HG02798 (cell line): ENCODE measurements around the gene AMELX.

ENCODE experiments used
- ATAC-seq: cut with Tn5 transposase; IDR thresholded peaks from one replicate; pipeline ENCODE4 v1.9.1; 2021; ENCODE audit warnings: mild to moderate bottlenecking; ENCODE audit not compliant: unreplicated experiment, poor library complexity

AMELX gene

DNA sequence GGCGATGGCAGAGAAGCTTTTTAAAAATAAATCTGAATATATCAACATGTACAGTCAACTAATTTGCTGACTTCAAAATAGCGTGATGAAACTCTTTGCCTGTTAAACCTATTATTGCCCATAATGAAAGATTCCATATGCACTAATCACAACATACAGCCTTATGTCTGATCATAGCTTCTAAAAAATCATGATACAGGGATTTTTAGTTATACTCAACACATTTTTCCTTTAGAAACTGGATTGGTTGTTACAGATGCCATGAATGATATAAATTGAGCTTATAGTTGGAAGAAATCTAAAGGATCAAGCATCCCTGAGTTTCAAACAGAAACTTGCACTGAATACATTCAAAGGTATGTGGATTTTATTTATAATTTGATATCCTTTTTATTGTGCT lies at the start of gene AMELX:
Gene AMELX, plus strand, starts transcription at position 301 of the 400 bp plus-strand sequence. CDS start 1,376 bp downstream, outside the sequence.
- ATAC-seq, result no peak

DNA sequence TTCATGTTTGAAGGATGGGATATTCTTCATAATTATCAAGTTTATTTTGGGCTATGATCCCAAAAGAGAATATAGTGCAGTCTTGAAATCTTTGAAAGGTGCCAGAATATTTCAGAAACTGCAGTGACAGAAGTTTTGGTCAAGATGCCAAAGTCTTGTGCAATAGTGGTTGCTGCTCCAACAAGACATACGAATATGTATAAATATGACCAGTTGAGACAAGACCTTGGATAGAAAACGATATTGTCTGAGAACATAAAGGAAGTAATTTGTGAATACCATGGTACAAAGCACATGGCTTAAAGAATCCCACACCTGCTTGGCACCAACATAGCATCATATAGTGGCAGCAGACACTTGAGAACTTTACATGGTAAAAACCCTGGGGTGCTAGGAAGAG lies 48.6 kb upstream of the AMELX start:
- no peak for ATAC-seq

DNA sequence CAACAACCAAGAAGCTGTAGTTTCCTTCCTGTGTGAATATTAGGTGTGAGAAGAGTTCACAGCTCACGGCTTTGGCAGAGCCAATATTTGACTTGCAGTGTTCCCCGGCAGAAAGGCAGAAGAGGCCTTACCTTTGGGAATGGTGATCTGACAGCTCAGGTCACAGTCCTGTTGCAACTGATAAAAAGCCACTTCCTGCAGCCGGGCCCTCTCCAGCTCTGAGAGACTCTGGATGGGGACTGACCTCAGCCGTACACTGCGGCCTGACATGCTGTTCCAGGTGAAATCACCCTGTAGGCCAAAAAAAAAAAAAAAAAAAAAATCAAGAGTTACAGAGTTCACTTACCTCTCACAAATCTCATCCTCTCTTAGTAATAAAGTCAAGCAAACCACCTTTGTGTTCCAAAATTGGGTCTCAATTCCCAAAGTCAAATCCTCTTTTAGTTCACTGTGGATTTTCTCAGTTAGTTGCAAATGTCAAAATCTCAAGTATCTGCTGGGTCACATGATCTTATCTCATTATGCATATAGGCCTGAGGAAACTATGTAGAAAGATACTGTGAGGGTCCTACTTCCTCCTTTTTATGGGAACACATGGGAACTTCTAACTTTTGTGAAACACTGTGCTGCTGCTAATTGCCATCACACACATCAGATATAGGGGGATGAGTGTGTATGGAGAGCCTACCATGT lies 38.6 kb upstream of the AMELX start:
- ATAC-seq, result no peak

DNA sequence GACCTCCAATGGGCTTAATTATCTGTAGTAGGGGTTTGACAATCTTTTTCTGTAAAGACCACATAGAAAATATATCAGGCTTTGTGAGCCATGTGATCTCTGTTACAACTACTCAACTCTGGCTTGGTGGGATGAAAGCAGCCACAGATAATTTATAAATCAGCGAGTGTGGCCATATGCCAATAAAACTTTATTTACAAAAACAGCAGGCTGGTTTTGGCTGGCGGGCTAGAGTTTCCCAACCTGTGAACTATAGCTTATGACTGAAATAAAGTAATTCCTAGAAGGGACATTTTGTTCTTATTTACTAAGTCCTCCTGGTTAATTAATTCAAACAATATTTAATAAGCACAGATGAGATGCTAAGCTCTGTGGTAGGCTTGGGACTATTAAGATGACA lies 35.9 kb upstream of the AMELX start:
- ATAC-seq, result no peak

DNA sequence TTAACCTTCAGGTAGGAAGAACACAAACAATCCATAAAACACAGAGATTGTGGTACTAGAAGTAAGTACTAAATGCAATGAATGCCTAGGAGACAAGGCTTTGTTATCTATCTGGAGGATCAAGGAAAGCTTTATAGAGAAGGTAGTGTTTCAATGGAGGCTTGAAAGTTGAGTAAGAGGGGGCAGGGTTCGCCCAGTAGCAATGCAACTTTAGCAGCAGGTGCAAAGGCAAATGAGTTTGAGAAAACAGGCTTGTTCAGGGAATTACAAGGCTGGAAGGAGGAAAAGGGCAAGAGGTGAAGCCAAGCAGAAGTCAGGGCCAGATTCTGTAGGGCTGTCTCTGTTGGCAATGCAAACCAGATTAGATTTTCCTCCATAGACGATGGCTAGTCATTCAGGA lies 35.5 kb upstream of the AMELX start:
- ATAC-seq, result no peak

DNA sequence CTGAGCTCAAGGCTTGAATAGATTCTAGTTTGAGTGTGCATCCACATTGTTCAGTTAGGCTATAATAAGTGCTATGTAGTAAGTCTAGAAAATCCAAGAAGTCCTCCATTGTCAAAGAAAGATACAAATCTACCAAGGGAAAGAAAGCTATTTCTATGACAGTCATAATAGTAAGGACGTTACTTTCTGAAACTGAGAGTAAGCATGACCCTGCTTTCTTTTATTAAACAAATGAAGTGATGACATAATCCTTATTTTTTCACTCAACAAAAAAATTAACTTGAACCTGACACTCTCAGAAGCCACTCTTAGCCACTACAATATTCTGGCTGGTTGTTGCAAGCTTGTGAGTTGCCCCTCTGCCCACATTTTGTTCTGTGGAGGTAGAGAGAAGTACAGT lies 33.8 kb upstream of the AMELX start:
- ATAC-seq, result no peak

DNA sequence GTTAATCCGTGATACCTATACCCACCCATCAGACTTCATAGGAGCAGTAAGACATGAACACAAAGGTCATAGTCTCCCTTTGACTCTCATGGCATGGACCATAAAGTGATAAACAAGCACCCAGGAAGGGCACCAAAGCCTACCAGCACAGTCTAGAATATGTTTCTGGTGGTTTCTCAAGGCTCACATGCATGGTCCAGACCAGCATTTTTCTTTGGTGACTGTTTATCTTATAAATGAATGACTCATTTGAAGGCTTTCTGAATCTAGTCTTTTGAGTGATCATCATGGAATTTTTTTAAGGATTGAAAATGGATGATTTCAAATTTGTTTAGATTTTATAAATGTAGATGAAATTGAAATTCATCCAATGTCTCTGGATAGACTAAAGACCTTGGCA lies 32.0 kb upstream of the AMELX start:
- ATAC-seq, result no peak

DNA sequence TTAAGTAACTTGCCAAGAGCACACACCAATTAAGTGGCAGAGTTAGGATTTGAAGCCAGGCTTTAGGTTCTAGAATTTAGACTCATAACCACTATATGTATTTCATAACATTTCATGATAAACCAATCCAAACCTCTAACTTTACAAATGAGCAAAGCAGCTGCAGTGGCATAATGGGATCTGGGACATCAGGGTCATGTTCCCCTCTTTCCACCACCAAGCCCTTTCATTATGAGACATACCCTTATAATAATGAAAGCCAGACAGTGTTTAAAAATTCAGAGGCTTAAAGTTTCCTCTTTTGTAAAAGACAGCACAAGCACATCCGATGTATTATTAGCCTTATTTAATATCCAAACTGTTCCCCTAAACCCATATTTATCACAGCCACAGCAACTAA lies 28.3 kb upstream of the AMELX start:
- ATAC-seq, result no peak

DNA sequence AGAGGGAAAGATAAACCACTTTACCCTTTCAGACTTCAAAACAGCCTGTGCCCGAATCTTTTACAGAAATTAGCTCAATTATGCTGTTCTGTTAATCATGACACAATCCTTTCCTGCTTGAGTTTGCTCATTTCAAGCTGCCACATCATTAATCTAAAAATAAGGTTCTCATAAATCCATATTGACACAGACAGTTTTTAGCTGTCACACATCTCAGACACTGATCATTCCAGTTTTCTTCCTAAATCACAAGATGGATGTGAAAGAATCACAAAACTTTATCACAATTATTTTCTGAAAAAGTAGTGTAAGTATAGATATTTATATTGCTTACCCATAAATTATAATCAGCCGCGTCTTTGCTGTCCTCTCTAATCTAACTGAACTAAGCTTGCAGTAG lies 27.9 kb upstream of the AMELX start:
- no peak for ATAC-seq

DNA sequence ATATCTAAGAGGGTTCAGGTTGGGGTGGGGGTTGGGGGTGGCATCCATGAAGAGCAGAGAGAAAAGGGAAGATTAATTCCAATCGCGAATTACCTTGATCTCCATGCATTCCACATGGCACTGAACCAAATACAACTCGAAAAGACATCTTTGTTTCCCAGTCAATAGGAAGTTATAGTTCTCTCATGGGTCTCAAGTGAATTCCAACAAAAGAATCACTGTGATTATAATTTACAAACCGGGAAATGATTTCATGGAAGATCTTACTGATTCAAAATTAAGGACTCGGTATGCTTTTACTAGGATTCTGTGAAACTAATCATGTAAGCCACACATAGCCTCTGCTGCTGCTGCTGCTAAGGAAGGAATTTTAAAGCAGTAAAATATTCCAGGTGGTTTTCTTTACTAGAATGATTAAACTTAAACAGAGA lies 26.6 kb upstream of the AMELX start:
- ATAC-seq, result no peak

DNA sequence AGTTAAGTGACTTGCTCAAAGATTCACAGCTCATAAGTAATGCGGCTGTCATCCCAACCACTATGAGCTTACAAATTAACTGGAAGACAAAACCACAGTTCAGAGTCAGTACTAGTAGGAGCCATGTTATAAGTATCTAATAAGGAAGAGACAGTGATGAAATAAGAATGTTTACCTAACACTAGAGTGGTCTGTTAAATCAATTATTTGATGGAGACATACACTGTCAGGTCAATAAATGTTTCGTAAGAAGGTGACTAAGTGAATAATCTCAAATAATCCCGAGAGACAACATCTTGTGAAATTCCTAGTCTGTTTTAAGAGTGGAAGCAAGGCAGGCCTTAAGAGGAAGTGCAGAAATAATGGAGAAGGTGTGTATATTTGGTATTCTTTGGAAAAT lies 25.8 kb upstream of the AMELX start:
- ATAC-seq, result no peak

DNA sequence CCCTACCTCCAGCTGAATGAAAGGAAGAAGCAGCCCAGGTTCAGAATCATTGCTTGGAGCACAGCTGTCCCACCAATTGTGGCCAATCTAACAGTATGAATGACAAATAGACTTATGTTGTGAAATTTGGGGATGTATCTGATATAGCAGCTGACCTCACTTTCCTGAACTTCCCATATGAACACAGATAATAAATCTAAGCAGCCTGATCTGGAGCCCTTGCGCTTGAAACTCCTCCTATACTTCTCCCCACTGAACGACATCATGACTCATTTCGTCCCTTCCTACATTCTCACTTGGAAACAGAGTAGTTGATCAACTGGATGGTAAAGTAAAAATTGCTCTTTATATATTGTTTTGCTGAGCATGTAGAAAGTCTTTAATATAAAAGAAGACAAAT lies 24.2 kb upstream of the AMELX start:
- ATAC-seq, result no peak

DNA sequence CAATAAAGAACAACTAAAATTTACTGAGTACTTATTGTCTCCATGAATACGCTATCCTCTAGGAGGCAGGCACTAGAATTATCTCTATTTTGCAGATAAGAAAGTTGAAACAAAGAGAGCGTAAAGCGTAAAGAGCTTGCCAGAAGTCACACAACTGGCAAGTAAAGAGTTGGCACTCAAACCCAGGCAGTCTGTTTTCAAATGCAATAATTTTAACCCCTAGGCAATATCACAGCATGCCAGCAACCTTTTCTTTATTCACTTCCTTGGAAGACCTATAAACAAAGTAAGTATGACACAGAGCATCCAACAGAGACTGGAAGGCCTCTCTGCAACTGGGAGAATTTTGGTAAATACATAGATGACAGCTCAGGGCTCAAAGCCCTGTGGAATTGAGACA lies 23.2 kb upstream of the AMELX start:
- no peak for ATAC-seq

DNA sequence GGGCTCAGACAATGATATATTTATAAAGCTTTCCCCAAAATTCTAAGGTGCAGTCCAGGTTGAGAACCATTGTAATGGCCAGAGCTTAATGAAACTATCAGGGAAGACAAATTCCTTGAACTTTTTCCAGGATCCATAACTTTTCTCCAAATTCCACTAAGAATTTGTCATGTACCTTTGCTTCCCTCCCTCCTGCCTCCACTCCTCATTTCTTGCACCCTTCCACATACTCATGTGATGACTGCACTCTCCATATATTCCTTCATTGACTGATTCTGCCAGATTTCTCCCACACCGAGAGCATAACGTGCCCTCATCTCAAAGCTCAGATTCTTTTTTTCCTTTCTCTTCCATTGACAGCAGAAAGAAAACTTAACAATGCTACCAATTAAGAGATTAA lies 20.9 kb upstream of the AMELX start:
- no peak for ATAC-seq

DNA sequence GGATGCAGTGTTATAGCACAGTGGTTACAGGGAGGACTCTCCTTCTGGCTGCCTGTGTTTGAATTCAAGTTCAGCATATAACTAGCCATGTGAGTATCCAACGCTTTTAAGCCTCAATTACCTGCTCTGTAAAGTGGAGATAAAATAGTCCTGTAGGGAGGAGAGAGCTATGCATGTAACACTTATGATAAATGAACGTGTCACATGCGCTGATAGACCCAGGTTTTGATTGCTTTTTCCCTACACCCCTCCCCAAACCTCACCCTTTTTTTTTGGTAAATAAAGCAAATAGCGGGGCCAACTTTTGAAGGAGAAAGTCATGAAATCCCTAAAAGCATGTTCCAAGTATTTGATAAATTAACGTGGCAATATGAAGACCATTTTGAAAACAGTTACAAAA lies 20.4 kb upstream of the AMELX start:
- no peak for ATAC-seq

DNA sequence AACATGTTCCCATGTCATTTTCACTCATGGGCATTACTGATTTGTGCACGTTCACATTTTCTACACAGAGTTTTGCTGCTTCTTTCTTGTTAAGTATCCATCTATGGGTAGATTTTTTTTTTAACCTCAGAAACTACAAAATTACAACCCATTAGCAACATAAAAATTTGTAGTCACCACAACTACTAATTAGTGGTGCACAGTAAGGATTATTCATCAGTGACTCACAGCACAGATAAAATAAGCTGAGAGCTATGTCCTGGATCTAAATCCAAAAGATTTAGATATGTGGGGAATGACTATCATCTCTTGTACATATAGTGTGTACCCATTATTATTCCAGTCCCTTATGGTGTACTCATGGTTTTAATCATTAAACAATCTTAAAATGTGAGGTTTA lies 19.7 kb upstream of the AMELX start:
- no peak for ATAC-seq

DNA sequence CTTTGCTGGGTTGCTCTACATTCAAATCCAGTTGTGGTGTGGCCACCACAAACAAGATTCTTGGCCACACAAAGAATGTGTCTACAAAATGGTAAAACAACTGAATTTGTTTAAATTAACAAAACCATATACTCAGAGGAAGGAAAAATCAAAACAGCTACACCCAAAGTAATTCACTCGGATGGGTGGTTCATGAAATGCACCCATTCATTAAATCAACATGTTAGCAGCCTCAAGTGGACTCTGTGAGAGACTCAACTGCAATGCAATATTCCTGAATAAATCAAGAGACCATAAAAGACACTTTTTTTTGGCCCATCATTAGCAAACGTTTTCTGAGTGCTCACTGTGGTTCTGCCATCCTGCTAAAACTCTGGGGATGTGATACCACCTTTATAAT lies 11.2 kb upstream of the AMELX start:
- ATAC-seq, result no peak

DNA sequence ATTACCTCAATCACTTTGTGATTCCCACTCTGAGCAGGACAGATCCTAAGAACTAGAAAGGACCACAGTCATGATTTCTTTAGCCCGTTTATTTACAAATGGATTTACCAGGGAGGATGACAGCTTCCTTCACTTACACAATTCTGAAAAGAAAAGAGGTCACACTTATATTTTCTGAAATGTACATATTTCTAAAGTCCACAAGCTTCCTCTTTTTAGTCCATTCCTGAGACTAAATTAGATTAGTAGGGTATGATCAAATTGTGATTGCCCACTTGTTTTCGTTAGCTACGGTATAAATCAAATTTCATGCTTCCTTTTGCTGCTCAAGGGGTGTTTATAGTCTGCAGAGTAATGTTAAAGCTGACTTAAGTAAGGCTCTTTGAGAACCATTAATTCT lies 7.6 kb upstream of the AMELX start:
- ATAC-seq, result no peak

DNA sequence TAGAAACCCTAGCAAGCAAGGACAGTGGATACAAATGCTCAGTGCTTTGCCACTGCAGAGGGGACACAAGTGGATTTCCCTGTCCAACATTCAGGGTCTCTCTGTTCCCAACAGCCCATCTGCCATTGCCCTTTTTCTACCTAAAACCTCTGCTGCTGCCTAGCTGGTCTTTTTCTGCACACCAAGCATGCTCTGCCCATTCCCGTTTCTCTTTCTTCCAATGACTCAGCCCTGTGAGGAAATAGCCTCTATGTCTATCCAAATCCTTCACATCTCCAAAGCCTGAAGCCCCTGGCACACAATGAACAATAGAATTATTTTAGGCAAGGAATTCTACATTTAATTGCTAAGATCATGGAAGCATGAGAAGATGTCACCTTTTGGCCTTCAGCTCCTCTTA lies 5.7 kb upstream of the AMELX start:
- no peak for ATAC-seq

DNA sequence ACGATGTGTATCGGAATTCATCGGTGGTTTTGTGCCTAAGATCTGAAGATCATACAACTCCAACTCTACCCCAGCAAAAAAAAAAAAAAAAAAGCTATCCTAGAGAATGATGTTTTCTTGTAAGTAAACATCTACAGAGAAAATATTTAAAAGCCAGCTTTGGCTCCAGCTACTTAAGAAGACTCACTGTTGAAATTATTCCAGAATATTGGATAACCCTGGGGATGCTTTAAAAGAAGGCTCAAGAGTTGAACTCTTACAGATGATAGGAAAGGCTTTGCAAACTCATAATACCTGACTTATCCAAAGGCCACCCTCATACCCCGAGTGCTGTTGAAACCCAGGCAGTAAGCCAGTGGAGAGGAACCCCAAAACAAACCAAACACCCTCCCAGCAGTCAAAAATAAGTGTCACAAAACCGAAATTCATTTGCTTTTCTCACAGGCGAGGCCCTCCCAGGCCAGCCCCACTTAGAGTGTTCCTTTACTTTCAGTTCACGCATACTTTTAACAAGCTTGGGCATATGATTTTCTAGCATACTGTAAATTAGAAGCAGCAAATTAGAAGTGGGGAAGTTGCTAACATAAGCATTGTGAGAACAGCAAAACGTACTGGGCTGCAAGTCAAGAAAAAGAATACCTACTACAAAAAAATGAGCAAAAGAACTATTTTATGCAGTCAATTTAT lies 2.7 kb upstream of the AMELX start:
- no peak for ATAC-seq

DNA sequence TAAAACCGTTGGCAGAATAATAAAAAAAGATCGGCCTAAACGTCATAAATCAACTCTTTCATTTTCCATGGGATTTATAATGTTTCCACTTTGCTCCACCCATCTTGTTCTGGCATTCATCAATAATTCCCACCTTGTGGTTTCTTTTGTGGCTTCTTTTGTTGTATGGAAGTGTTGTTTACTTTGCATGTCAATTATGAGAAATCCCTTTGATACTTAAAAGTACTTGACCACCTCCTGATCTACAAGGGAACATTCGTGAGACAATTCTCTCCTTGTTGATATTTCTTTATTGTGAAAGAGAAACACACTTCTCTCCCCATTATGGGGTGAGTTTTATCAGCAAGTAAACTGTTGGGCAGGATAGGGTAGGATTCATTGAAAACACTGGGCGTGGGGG lies 2.8 kb downstream of the AMELX start:
- ATAC-seq, result no peak

DNA sequence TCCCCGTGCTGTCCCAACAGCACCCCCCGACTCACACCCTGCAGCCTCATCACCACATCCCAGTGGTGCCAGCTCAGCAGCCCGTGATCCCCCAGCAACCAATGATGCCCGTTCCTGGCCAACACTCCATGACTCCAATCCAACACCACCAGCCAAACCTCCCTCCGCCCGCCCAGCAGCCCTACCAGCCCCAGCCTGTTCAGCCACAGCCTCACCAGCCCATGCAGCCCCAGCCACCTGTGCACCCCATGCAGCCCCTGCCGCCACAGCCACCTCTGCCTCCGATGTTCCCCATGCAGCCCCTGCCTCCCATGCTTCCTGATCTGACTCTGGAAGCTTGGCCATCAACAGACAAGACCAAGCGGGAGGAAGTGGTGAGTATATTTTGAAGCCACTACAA lies 5.4 kb downstream of the AMELX start:
- ATAC-seq, result no peak
